Progenitor cell of endocrine pancreas (in vitro differentiated cells): ENCODE data around the gene STIM1. TPM values are rescaled to one million over a fixed set of nuclear protein-coding genes. Genes with fewer than 3 reads are reported as not detected.

Experiments
- DNase-seq: peaks from one replicate; pipeline ENCODE4 v3.0.0; 2021; ENCODE audit warnings: low spot score; ENCODE audit not compliant: unreplicated experiment
- H3K27ac Mint-ChIP-seq: 2 replicates; pipeline ENCODE4 v1.8.0; 2021; ENCODE audit warnings: mild to moderate bottlenecking, moderate library complexity, mixed read lengths
- H3K27me3 Mint-ChIP-seq: 2 replicates; pipeline ENCODE4 v1.8.0; 2021; ENCODE audit warnings: mixed read lengths
- H3K36me3 Mint-ChIP-seq: 2 replicates; pipeline ENCODE4 v1.8.0; 2022; ENCODE audit warnings: mixed read lengths; ENCODE audit not compliant: insufficient read depth
- H3K4me1 Mint-ChIP-seq: 2 replicates; pipeline ENCODE4 v1.8.0; 2021; ENCODE audit warnings: low read depth, mixed read lengths
- H3K4me3 Mint-ChIP-seq: 2 replicates; pipeline ENCODE4 v1.8.0; 2021; ENCODE audit warnings: low read depth, mild to moderate bottlenecking, moderate library complexity, mixed read lengths
- H3K9me3 Mint-ChIP-seq: 2 replicates; pipeline ENCODE4 v1.8.0; 2021; ENCODE audit warnings: low read depth, mixed read lengths
- CTCF ChIP-seq: fragments of 200-600 bp; sonication (generic); IDR thresholded peaks from one replicate; pipeline ENCODE4 v1.5.0; 2021; ENCODE audit warnings: antibody characterized with exemption, mild to moderate bottlenecking; ENCODE audit not compliant: unreplicated experiment
- total RNA-seq: library from RNA; stranded (reverse); gene quantifications from 2 replicates; pipeline ENCODE4 v1.2.1, GENCODE V29; 2021

STIM1 gene
- total RNA-seq, 1 donor from 2014 or later: 27.2 TPM

GRCh38 chr11:3880724-3881123 lies 25.3 kb downstream of the STIM1 start:
- Mint-ChIP-seq H3K36me3 (no peaks in the 10 kb centered on the region), H3K27me3 (no peaks in the 10 kb centered on the region), H3K27ac (peak overlapping the region; percentile 82), H3K4me1 (peaks cover 43% of the 10 kb centered on the region), H3K4me3 (no peak overlapping the region), H3K9me3 (no peaks in the 10 kb centered on the region)
- no peak for TF ChIP-seq CTCF
- DNase-seq: no peak

- Mint-ChIP-seq H3K4me1 (peaks cover 29% of the 10 kb centered on the region), H3K27ac (no peak overlapping the region), H3K4me3 (no peak overlapping the region), H3K9me3 (no peaks in the 10 kb centered on the region), H3K36me3 (no peaks in the 10 kb centered on the region), H3K27me3 (no peaks in the 10 kb centered on the region)
- no peak for DNase-seq
- no peak for TF ChIP-seq CTCF
Measured at GRCh38 chr11:3882655-3883054, 27.2 kb downstream of the STIM1 start.

GRCh38 chr11:3885855-3886254 lies 30.4 kb downstream of the STIM1 start:
- peaks cover 2% of the 10 kb centered on the region for H3K4me1 Mint-ChIP-seq

GRCh38 chr11:3886985-3887384 lies 31.5 kb downstream of the STIM1 start:
- Mint-ChIP-seq H3K4me3 (no peak overlapping the region), H3K9me3 (no peaks in the 10 kb centered on the region), H3K4me1 (no peaks in the 10 kb centered on the region), H3K27ac (no peak overlapping the region), H3K27me3 (no peaks in the 10 kb centered on the region), H3K36me3 (no peaks in the 10 kb centered on the region)
- no peak for TF ChIP-seq CTCF
- DNase-seq: no peak

More at GRCh38 chr11:3885855-3886254, 30.4 kb downstream of the STIM1 start:
- DNase-seq: no peak
- Mint-ChIP-seq H3K4me3 (no peak overlapping the region), H3K36me3 (no peaks in the 10 kb centered on the region), H3K9me3 (no peaks in the 10 kb centered on the region), H3K27ac (no peak overlapping the region), H3K27me3 (no peaks in the 10 kb centered on the region)
- no peak for TF ChIP-seq CTCF

GRCh38 chr11:3888876-3889275 lies 33.4 kb downstream of the STIM1 start:
- no peak overlapping the region for H3K4me3 Mint-ChIP-seq
- no peak for TF ChIP-seq CTCF
- DNase-seq: no peak
- no peak overlapping the region for H3K27ac Mint-ChIP-seq
- H3K9me3 Mint-ChIP-seq: no peaks in the 10 kb centered on the region
- H3K4me1 Mint-ChIP-seq: no peaks in the 10 kb centered on the region
- H3K36me3 Mint-ChIP-seq: no peaks in the 10 kb centered on the region
- H3K27me3 Mint-ChIP-seq: no peaks in the 10 kb centered on the region
